Occipital lobe (tissue), 2 donors: ENCODE measurements around the gene KCTD17. TPM values are rescaled to one million over a fixed set of nuclear protein-coding genes. Genes with fewer than 3 reads are reported as not detected.

Experiments
- DNase-seq: peaks from one replicate; lab custom pipeline; 2025; lab: John Stamatoyannopoulos, UW
- total RNA-seq: library from RNA; depleted of rRNA; stranded (reverse); fragments of >200 nt; gene quantifications from one replicate; pipeline ENCODE4 v1.2.3, GENCODE V29; 2014

KCTD17 gene
- total RNA-seq, 1 donor from 2014 or later: 22.6 TPM

- no peak for DNase-seq
Measured at GRCh38 chr22:37077802-37078448, 26.4 kb downstream of the KCTD17 start.

DNA sequence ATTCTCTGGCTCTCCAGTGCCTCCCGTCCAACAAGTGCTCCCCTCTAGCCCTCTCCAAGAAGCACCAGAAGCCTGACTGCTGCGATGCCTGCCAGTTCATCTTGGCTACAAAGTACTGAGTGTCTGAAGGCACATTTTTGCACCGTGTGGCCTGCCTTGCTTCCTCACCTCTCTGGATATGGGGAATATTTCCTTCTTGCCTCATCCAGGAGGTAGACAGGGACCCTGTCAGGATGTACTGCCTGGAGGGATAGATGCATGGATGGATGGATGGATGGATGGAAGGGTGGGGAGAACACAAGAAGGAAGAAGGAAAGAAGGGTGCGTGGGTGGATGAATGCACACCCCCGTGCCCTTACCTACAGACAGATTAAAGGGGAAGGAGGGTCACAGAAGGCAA lies 27.6 kb downstream of the KCTD17 start:
- no peak for DNase-seq

- DNase-seq: no peak
Measured at GRCh38 chr22:37079668-37080171, 28.2 kb downstream of the KCTD17 start.

GRCh38 chr22:37080438-37080837 lies 28.9 kb downstream of the KCTD17 start:
- DNase-seq: no peak

GRCh38 chr22:37080838-37081237 lies 29.3 kb downstream of the KCTD17 start:
- DNase-seq: no peak

- DNase-seq: no peak
Measured at GRCh38 chr22:37082251-37082873, 30.8 kb downstream of the KCTD17 start.

DNA sequence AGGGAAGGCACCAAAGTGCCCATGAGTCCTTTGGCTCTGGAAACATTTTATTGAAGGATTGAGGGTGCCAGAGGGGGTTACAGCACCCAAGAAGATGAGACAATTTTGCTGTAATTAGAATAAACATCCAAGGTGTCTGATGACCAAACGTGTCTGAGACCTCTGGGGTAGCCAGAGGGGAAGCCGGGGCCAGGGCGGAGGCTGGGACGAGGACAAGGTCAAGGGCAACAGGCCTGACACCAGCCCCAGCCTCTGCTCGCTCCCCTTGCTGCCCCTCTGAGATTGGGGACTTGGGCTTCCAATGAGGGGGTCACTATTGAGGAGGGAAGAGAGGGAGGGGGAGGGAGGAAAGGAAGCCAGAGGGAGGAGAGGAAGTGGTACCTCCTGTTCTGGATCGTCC lies 32.4 kb downstream of the KCTD17 start:
- DNase-seq: no peak

DNA sequence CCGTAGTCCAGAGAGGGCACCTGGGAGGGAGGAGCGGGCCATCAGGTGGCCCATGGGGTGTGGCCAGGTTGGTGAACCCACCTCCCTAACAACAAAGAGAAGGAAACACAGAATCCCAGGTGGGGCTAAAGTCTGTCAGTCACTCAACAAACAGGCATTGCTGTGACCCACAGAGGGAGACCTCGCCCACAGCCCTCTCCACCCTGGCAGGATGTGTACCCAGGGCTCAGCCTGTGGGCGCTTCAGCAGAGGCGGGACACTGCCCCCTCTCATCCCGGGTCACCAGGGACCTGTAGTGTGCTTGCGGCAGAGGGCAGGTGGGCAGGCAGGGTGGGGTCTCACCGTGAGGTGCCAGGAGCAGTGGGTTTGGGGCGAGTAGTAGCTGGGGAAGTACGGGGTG lies 32.8 kb downstream of the KCTD17 start:
- no peak for DNase-seq

DNA sequence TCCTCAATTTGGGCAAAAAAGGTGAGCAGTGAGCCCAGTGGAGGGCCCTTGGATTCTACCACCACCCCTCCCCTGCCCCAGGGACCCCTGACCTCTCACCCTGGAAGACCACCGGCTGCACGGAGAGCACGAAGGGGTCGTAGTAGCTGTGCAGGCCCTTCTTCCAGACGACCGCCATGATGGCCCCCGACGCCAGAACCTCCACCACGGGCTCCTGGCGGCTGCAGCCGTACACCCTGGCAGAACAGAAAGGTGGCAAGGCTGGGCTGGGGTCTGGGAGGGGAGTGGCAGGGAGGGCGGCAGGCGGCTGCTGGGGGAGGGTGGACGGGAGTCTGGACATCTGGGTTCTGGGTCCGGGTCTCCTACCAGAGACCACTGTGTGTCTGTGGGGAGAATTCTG lies 34.6 kb downstream of the KCTD17 start:
- no peak for DNase-seq

GRCh38 chr22:37088108-37088605 lies 36.6 kb downstream of the KCTD17 start:
- no peak for DNase-seq

GRCh38 chr22:37088750-37089408 lies 37.3 kb downstream of the KCTD17 start:
- no peak for DNase-seq

GRCh38 chr22:37089434-37089833 lies 37.9 kb downstream of the KCTD17 start:
- no peak for DNase-seq

- DNase-seq: no peak
Measured at GRCh38 chr22:37090920-37091695, 39.6 kb downstream of the KCTD17 start.

GRCh38 chr22:37091994-37092393 lies 40.5 kb downstream of the KCTD17 start:
- no peak for DNase-seq

- no peak for DNase-seq
Measured at GRCh38 chr22:37092997-37093396, 41.5 kb downstream of the KCTD17 start.

DNA sequence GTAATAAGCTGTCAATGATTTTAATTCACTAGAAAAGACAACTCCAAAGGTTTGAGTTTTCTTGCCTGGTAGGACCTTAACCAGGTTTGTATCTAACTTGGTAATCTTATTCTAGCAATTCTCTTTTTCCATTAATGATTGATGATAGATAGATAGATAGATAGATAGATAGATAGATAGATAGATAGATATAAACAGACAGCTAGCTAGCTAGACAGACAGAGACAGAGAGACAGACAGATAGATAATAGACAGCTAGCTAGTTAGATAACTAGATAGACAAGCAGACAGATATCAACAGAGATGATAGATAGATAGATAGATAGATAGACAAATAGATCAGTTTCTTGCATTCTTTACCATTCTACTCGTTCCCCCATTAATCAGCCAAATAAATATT lies 42.7 kb downstream of the KCTD17 start:
- DNase-seq: no peak

- DNase-seq: no peak
Measured at GRCh38 chr22:37095113-37095512, 43.6 kb downstream of the KCTD17 start.

- no peak for DNase-seq
Measured at GRCh38 chr22:37097346-37097745, 45.8 kb downstream of the KCTD17 start.

GRCh38 chr22:37098976-37099591 lies 47.5 kb downstream of the KCTD17 start:
- DNase-seq: no peak

- DNase-seq: no peak
Measured at GRCh38 chr22:37100589-37101127, 49.1 kb downstream of the KCTD17 start.
